ENCODE data around the gene TAF1. TPM values are rescaled to one million over a fixed set of nuclear protein-coding genes. Genes with fewer than 3 reads are reported as not detected.

TAF1 gene
- total and polyA plus RNA-seq, 9 of the 15 experiments (the other 6 are each of a cell fraction or from before 2014, with no cell fraction given): 6.4 to 45.1 (median 38.1) TPM

DNA sequence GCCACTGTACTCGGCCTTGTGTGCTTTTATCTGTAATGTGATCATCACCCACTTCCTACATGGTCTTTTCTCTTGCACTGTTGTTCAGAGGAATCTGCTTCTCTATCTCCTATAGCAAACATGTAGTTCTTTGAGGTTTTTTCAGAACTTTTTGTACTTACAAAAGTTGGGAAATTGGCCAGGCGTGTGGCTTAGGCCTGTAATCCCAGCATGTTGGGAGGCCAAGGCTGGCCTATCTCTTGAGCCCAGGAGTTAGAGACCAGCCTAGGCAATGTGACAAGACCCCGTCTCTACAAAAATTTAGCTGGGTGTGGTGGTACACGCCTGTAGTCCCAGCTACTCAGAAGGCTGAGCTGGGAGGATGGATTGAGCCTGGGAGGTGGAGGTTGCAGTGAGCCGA is 30.4 kb downstream of the TAF1 start:
- intact Hi-C loops (cut with micrococcal nuclease): no loop called here
- H3K4me3 ChIP-seq: no peak overlapping the region
- peaks cover 6 to 11% of the 10 kb centered on the region in 2 experiments; a peak in 4 of 5 replicates for H3K4me1 ChIP-seq (replicated peaks in 1 of 2; ENCODE audit: control insufficient read depth in 2 of 2, insufficient read depth in 2 of 2, low read length in 2 of 2)
- in situ Hi-C loops (cut with MboI): no loop called here
- no TSS peak for BruUV-seq (replicated peaks)
- FAIRE-seq (no peak), DNase-seq (ENCODE audit: extremely low read depth in 1 of 4, low spot score in 3 of 4) (no peak), ATAC-seq (no peak)
- 0 out of 3 replicates have a peak, but pooled peaks cover 7% of the 10 kb centered on the region for H3K79me2 ChIP-seq (ENCODE audit: control insufficient read depth, insufficient read depth, low read length)
- TF ChIP-seq, protein P1, sequence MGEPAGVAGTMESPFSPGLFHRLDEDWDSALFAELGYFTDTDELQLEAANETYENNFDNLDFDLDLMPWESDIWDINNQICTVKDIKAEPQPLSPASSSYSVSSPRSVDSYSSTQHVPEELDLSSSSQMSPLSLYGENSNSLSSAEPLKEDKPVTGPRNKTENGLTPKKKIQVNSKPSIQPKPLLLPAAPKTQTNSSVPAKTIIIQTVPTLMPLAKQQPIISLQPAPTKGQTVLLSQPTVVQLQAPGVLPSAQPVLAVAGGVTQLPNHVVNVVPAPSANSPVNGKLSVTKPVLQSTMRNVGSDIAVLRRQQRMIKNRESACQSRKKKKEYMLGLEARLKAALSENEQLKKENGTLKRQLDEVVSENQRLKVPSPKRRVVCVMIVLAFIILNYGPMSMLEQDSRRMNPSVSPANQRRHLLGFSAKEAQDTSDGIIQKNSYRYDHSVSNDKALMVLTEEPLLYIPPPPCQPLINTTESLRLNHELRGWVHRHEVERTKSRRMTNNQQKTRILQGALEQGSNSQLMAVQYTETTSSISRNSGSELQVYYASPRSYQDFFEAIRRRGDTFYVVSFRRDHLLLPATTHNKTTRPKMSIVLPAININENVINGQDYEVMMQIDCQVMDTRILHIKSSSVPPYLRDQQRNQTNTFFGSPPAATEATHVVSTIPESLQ (CRISPR knock-in tag; IDR thresholded peaks at IDR 0.05): no peak
- TF ChIP-seq, protein P2, sequence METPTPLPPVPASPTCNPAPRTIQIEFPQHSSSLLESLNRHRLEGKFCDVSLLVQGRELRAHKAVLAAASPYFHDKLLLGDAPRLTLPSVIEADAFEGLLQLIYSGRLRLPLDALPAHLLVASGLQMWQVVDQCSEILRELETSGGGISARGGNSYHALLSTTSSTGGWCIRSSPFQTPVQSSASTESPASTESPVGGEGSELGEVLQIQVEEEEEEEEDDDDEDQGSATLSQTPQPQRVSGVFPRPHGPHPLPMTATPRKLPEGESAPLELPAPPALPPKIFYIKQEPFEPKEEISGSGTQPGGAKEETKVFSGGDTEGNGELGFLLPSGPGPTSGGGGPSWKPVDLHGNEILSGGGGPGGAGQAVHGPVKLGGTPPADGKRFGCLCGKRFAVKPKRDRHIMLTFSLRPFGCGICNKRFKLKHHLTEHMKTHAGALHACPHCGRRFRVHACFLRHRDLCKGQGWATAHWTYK (CRISPR knock-in tag; IDR thresholded peaks at IDR 0.05): no peak
- no peak overlapping the region for H2AFZ ChIP-seq (ENCODE audit: low read depth, low read length)
- H3K36me3 ChIP-seq (ENCODE audit: control insufficient read depth, insufficient read depth, low read length): peaks cover 86% of the 10 kb centered on the region
- no peak overlapping the region for H3K4me2 ChIP-seq (ENCODE audit: insufficient read depth, low read length)
- H3K27ac ChIP-seq (ENCODE audit: extremely low read depth, low read depth, low read length): no peak overlapping the region
- no peaks in the 10 kb centered on the region for H3K9me1 ChIP-seq (ENCODE audit: control insufficient read depth, insufficient read depth, low read length)
- 89% methylated on average over 4 of the region's 5 CpGs for WGBS (ENCODE audit: insufficient coverage, low coverage, missing lambda C conversion rate)
- ChIA-PET POLR2A (no interaction called here), CTCF (ENCODE audit: low intra/inter-chr PET ratio) (no interaction called here)
- H4K20me1 ChIP-seq (replicated peaks; ENCODE audit: control insufficient read depth, insufficient read depth, low read length): no peaks in the 10 kb centered on the region
- no peaks in the 10 kb centered on the region for H3K9me3 ChIP-seq (replicated peaks; ENCODE audit: control insufficient read depth, insufficient read depth, low read depth, low read length)
- no peaks in the 10 kb centered on the region for H3K27me3 ChIP-seq (ENCODE audit: control insufficient read depth in 2 of 2, insufficient read depth in 2 of 2, low read length in 2 of 2)
- H3K9ac ChIP-seq (ENCODE audit: insufficient read depth in 1 of 2, low read depth in 2 of 2, low read length in 2 of 2): no peak overlapping the region

Data from K562 (cell line).